ENCODE data around the gene FOXN3.

DNA sequence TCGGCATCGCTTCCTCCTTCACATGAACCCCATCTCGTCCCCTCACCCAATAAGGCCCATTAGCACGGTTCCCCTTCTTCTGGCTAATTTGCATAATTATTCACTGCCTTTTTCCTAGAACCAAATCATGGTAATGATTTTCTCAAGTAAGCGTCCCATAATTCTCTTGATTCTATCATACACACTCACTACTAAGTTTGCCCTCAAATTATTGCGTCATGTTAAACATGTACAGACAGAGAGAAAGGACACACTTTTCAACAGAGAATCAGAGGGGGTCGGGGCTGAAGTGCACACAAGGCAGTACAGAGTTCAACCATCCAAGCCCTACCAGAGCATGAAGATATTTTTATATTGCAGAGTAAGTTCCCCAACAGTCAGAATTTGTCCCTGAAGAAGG, 256.6 kb downstream of the FOXN3 start:
- TF ChIP-seq, protein P1, sequence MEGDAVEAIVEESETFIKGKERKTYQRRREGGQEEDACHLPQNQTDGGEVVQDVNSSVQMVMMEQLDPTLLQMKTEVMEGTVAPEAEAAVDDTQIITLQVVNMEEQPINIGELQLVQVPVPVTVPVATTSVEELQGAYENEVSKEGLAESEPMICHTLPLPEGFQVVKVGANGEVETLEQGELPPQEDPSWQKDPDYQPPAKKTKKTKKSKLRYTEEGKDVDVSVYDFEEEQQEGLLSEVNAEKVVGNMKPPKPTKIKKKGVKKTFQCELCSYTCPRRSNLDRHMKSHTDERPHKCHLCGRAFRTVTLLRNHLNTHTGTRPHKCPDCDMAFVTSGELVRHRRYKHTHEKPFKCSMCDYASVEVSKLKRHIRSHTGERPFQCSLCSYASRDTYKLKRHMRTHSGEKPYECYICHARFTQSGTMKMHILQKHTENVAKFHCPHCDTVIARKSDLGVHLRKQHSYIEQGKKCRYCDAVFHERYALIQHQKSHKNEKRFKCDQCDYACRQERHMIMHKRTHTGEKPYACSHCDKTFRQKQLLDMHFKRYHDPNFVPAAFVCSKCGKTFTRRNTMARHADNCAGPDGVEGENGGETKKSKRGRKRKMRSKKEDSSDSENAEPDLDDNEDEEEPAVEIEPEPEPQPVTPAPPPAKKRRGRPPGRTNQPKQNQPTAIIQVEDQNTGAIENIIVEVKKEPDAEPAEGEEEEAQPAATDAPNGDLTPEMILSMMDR (IDR thresholded peaks at IDR 0.05): no peak
- TF ChIP-seq POLR2A (IDR thresholded peaks at IDR 0.05): no peak

Data from lower leg skin (tissue), 3 donors.